K562 (cell line): ENCODE results near the gene SPAG7. TPM values are rescaled to one million over a fixed set of nuclear protein-coding genes. Genes with fewer than 3 reads are reported as not detected.

Experiments used
- ARID1B ChIP-seq: fragments of 450-650 bp; IDR thresholded peaks from 2 replicates; pipeline ENCODE4 v1.6.1; 2016; ENCODE audit warnings: antibody characterized with exemption, mild to moderate bottlenecking, inconsistent platforms
- CCNT2 ChIP-seq: IDR thresholded peaks from 2 replicates; pipeline ENCODE4 v1.6.1; 2011; ENCODE audit warnings: borderline replicate concordance, low read depth, mild to moderate bottlenecking, moderate library complexity, mixed read lengths, low read length; ENCODE audit not compliant: insufficient read length; ENCODE audit errors: extremely low read depth
- CREBBP ChIP-seq: IDR thresholded peaks from one replicate; pipeline ENCODE4 v1.6.1; 2012; ENCODE audit warnings: low read depth, mild to moderate bottlenecking, control low read depth, inconsistent platforms, low read length
- ETV1 ChIP-seq: fragments of 450-650 bp; conservative IDR thresholded peaks from 2 replicates; pipeline ENCODE4 v1.6.1; 2016; ENCODE audit warnings: missing genetic modification characterization, control low read depth, low read depth, missing compliant biosample characterization
- FOS ChIP-seq: IDR thresholded peaks from 3 replicates; pipeline ENCODE4 v1.6.1; 2011; ENCODE audit not compliant: insufficient read length; ENCODE audit errors: extremely low read depth
- FOXJ3 ChIP-seq: sonication (generic); formaldehyde crosslinking; IDR thresholded peaks from 2 replicates; pipeline ENCODE4 v1.4.0; 2020; ENCODE audit warnings: mild to moderate bottlenecking, missing genetic modification reagents
- GABPA ChIP-seq: fragments of 200-800 bp; sonication (Bioruptor generic); conservative IDR thresholded peaks from 2 replicates; pipeline ENCODE4 v1.6.1; 2016; ENCODE audit warnings: low read depth, missing genetic modification characterization, missing compliant biosample characterization
- KAT8 ChIP-seq: fragments of 450-650 bp; IDR thresholded peaks from 2 replicates; pipeline ENCODE4 v1.6.1; 2016; ENCODE audit warnings: low read depth, mild to moderate bottlenecking
- L3MBTL2 ChIP-seq: fragments of 450-650 bp; IDR thresholded peaks from 2 replicates; pipeline ENCODE4 v1.6.1; 2016; ENCODE audit warnings: mild to moderate bottlenecking, moderate library complexity
- MBD2 ChIP-seq: sonication (generic); IDR thresholded peaks from 2 replicates; pipeline ENCODE4 v1.6.1; 2016; ENCODE audit warnings: low read depth, borderline replicate concordance
- MED1 ChIP-seq: sonication (generic); formaldehyde crosslinking; IDR thresholded peaks from 2 replicates; pipeline ENCODE4 v1.8.1; 2023; ENCODE audit warnings: missing genetic modification reagents, borderline replicate concordance
- MIER1 ChIP-seq: fragments of 450-650 bp; IDR thresholded peaks from 2 replicates; pipeline ENCODE4 v1.6.1; 2016; ENCODE audit warnings: antibody characterized with exemption, mild to moderate bottlenecking, low read depth
- MXI1 ChIP-seq: IDR thresholded peaks from 2 replicates; pipeline ENCODE4 v1.6.1; 2011; ENCODE audit warnings: low read depth, mild to moderate bottlenecking, improper control_type of control experiment, low read length
- MYC ChIP-seq, 2 experiments: fragments of 250-450 bp in 1 of 2; sonication (Bioruptor Pico) in 1 of 2; IDR thresholded peaks; 2 replicates each; pipeline versions ENCODE4 v1.5.1 to v1.6.1; 2012 to 2021; ENCODE audit warnings: low read depth in 2 of 2, borderline replicate concordance in 1 of 2, improper control_type of control experiment in 1 of 2, low read length in 1 of 2, mild to moderate bottlenecking in 1 of 2, moderate library complexity in 1 of 2
- NKRF ChIP-seq: fragments of 450-650 bp; IDR thresholded peaks from 2 replicates; pipeline ENCODE4 v1.6.1; 2016; ENCODE audit warnings: borderline replicate concordance
- NRF1 ChIP-seq, 2 experiments: fragments of 450-650 bp; IDR thresholded peaks in 1 of 2; conservative IDR thresholded peaks in 1 of 2; 2 replicates each; pipeline ENCODE4 v1.6.1; 2014; ENCODE audit warnings: mild to moderate bottlenecking in 2 of 2
- SOX6 ChIP-seq: fragments of 450-650 bp; IDR thresholded peaks from 2 replicates; pipeline ENCODE4 v1.6.1; 2014; ENCODE audit warnings: mild to moderate bottlenecking
- SPI1 ChIP-seq: IDR thresholded peaks from 2 replicates; pipeline ENCODE4 v1.6.1; 2011; ENCODE audit warnings: low read depth, low read length, control low read depth, borderline replicate concordance
- SRF ChIP-seq, 2 experiments: fragments of 250-450, 450-650 bp in 1 of 2; sonication (Bioruptor Pico) in 1 of 2; sonication (generic) in 1 of 2; formaldehyde crosslinking; IDR thresholded peaks; 2 replicates each; pipeline versions ENCODE4 v1.5.0 to v1.5.1; 2020 to 2022; ENCODE audit warnings: mild to moderate bottlenecking in 1 of 2, missing genetic modification reagents in 1 of 2
- U2AF1 ChIP-seq: fragments of 200-400 bp; formaldehyde crosslinking; optimal IDR thresholded peaks from 2 replicates; pipeline ENCODE3; 2017; ENCODE audit warnings: mild to moderate bottlenecking, low read depth, low read length, moderate library complexity
- ZBTB2 ChIP-seq: fragments of 450-650 bp; IDR thresholded peaks from 2 replicates; pipeline ENCODE4 v1.6.1; 2016; ENCODE audit warnings: antibody characterized with exemption
- ZBTB26 ChIP-seq: fragments of 450-650 bp; formaldehyde crosslinking; IDR thresholded peaks from 2 replicates; pipeline ENCODE4 v1.4.0; 2022; ENCODE audit warnings: missing genetic modification characterization
- ZNF212 ChIP-seq: fragments of 450-650 bp; formaldehyde crosslinking; IDR thresholded peaks from 2 replicates; pipeline ENCODE4 v1.4.0; 2020; ENCODE audit warnings: mild to moderate bottlenecking
- ZNF224 ChIP-seq: sonication (generic); formaldehyde crosslinking; IDR thresholded peaks from 2 replicates; pipeline ENCODE4 v1.8.0; 2022; ENCODE audit warnings: mild to moderate bottlenecking, missing genetic modification reagents
- ZNF507 ChIP-seq: conservative IDR thresholded peaks from 2 replicates; pipeline ENCODE4 v1.6.1; 2017; ENCODE audit warnings: missing genetic modification characterization, missing compliant biosample characterization
- polyA plus RNA-seq, 8 experiments: library from polyadenylated mRNA; depleted of rRNA in 4 of 8; stranded (reverse) in 5 of 8; unstranded in 3 of 8; fragments of >200 nt; fragmentation: Nextera tagmentation in 2 of 8; fragmentation: Illumina TruSeq in 1 of 8; extraction: Ambion mirVana in 2 of 8; extraction: Trizol in 1 of 8; gene quantifications; 2 replicates each; pipeline versions ENCODE4 v1.2.1 to v1.2.3, GENCODE V29; 2011 to 2014; ENCODE audit warnings: inconsistent platforms in 1 of 8, missing spikeins in 1 of 8
- total RNA-seq, 7 experiments: library from RNA; depleted of rRNA in 6 of 7; stranded (reverse); fragments of >200 nt in 6 of 7; fragmentation: Illumina TruSeq in 2 of 7; extraction: Trizol in 2 of 7; gene quantifications; 2 replicates each; pipeline versions ENCODE4 v1.2.1 to v1.2.3, GENCODE V29; 2011 to 2021; ENCODE audit warnings: low replicate concordance in 1 of 7

Gene SPAG7
- total and polyA plus RNA-seq, 9 of the 15 experiments (the other 6 are each of a cell fraction or from before 2014, with no cell fraction given) = 5.6 to 53.5 (median 36.3) TPM

- TF ChIP-seq SPI1 = peak; percentile 26; the same call in 1 of the 2 replicates
- no peak for TF ChIP-seq CREBBP
- TF ChIP-seq MIER1 = no peak
- peak; percentile 91 for TF ChIP-seq GABPA (tag)
- no peak for TF ChIP-seq NRF1 (conservative IDR thresholded peaks at IDR 0.05 in 1 of 2, IDR thresholded peaks at IDR 0.05 in 1 of 2)
- TF ChIP-seq U2AF1 = no peak
- no peak for TF ChIP-seq FOS
- no peak for TF ChIP-seq ZNF507
- TF ChIP-seq CCNT2 = peak; percentile 25
- TF ChIP-seq MBD2 = no peak
- TF ChIP-seq KAT8 = no peak
- TF ChIP-seq FOXJ3 (CRISPR knock-in tag) = no peak
- peak; percentile 32; the same call in 1 of the 2 replicates for TF ChIP-seq NKRF
- peak; percentile 44; the same call in 1 of the 2 replicates for TF ChIP-seq MYC (IDR thresholded peaks at IDR 0.05; ENCODE audit: low read depth, low read length)
- TF ChIP-seq MYC (CRISPR knock-in tag; IDR thresholded peaks at IDR 0.05; ENCODE audit: borderline replicate concordance, low read depth) = no peak
- TF ChIP-seq ARID1B = no peak
- no peak for TF ChIP-seq ZNF224 (CRISPR knock-in tag)
- peak; percentile 65 for TF ChIP-seq ETV1 (tag)
- TF ChIP-seq SOX6 = no peak
- TF ChIP-seq MXI1 = peak; percentile 45; the same call in 1 of the 2 replicates
- no peak for TF ChIP-seq ZBTB26 (CRISPR knock-in tag)
- TF ChIP-seq ZNF212 (CRISPR knock-in tag) = no peak
- TF ChIP-seq MED1 (CRISPR knock-in tag) = no peak
- no peak for TF ChIP-seq SRF (CRISPR knock-in tag; IDR thresholded peaks at IDR 0.05)
- TF ChIP-seq ZBTB2 = no peak
- 0 out of 2 replicates have a peak, but pooled peaks have one; percentile 25 for TF ChIP-seq L3MBTL2
Measured at GRCh38 chr17:4947411-4948165, 20.0 kb downstream of the SPAG7 start (continued).
